Measurements from ENCODE around the gene ANXA11. TPM values are rescaled to one million over a fixed set of nuclear protein-coding genes. Genes with fewer than 3 reads are reported as not detected.
A peak's percentile ranks its signal among the peaks of the same experiment; 100 is the strongest.
"Not testable (repeated sequence)": the region's sequence is repeated elsewhere in the genome, so short reads cannot be mapped to it uniquely, and the experiment has no call there.

Gene ANXA11
- total RNA-seq (2014; rRNA removed; shearing (Covaris generic)): 42.1 and 67.3 TPM in 2 replicates

DNA sequence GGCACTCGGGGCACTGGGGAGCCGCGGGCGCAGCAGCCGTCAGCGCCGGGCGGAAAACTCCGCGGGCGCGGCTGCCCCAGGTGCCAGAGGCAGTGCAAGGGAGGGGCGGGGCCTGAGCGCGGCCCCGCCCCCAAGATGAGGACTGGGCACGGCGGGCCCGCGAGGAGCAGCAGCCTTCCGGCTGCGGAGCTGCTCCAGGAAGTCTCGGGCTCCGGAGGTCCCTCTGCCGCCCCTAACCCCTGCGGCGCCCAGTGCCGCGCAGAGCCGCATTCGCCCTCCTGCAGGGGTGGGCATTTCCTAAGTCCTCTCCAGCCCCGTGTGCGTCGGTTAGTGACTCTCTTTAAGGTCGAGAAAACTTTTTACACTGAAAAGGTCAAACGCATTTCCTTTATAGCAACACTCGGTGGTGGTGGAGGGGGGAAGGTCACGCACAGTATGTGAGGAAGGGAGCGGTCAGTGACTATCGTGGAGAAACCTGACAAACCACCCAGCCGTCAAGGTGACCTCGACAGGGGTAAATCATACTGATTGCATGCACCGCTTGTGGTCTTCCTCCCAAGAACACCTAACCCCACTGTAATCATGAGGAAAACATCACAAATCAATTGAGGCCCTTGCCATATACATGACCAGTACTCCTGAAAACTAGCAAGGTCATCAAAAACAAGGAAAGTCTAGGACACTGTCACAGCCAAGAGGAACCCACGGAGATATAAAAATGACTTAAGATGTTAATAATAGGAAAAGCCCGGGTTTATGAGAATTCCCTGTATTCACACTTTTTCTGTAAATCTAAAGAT, at the start of gene ANXA11:
Gene ANXA11, minus strand, starts transcription at position 61 of the 800 bp plus-strand sequence. CDS start 32,676 bp downstream, outside the sequence.
- no peaks in the 10 kb centered on the region for H3K36me3 ChIP-seq (replicated peaks; ENCODE audit: control insufficient read depth, insufficient read depth, low read length)
- no peaks in the 10 kb centered on the region for H3K27me3 ChIP-seq (ENCODE audit: control insufficient read depth, insufficient read depth, low read length)
- peak; percentile 97 for DNase-seq
- peak within 1 kb of the TSS; percentile 71 for H3K4me3 ChIP-seq (ENCODE audit: insufficient read depth, low read depth, low read length)

GRCh38 chr10:80254726-80255125, 49.4 kb upstream of the ANXA11 start:
- not testable (repeated sequence) for H3K27me3 ChIP-seq (ENCODE audit: control insufficient read depth, insufficient read depth, low read length); DNase-seq; H3K36me3 ChIP-seq (replicated peaks; ENCODE audit: control insufficient read depth, insufficient read depth, low read length); H3K4me3 ChIP-seq (ENCODE audit: insufficient read depth, low read depth, low read length)

- not testable (repeated sequence) for H3K4me3 ChIP-seq (ENCODE audit: insufficient read depth, low read depth, low read length); H3K36me3 ChIP-seq (replicated peaks; ENCODE audit: control insufficient read depth, insufficient read depth, low read length); H3K27me3 ChIP-seq (ENCODE audit: control insufficient read depth, insufficient read depth, low read length); DNase-seq
Measured at GRCh38 chr10:80253963-80254271, 48.6 kb upstream of the ANXA11 start.

DNA sequence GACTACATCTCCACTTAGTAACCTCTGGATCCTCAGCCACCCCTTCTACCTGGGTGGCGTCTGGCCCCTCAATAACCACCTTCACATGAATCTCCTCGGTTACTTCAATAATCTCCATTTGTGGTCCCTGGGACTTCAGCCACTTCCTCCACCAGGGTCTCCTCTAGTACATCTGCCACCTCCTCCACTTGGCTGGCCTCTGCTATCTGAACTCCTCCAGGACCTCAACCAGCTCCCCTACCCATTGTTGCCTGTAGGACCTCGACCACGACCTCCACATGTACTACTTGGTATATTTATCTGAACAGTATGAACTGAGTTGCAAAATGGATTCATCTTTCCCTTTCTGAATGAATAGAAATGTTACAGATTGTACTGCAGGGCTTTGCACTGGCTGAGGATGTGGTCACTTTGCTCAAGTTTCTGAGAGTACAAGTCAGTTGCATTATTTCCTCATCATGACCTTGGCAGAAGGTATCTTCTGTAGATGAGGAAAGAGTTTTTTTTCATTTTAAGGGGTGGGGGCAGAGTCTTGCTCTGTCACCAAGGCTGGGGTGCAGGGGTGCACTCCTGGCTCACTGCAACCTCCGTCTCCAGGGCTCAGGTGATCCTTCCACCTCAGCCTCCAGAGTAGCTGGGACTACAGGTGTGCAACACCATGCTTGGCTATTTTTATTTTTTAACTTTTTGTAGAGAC, 48.1 kb upstream of the ANXA11 start:
- no peak overlapping the region for H3K4me3 ChIP-seq (ENCODE audit: insufficient read depth, low read depth, low read length)
- H3K27me3 ChIP-seq (ENCODE audit: control insufficient read depth, insufficient read depth, low read length): no peaks in the 10 kb centered on the region
- no peak for DNase-seq
- no peaks in the 10 kb centered on the region for H3K36me3 ChIP-seq (replicated peaks; ENCODE audit: control insufficient read depth, insufficient read depth, low read length)

DNA sequence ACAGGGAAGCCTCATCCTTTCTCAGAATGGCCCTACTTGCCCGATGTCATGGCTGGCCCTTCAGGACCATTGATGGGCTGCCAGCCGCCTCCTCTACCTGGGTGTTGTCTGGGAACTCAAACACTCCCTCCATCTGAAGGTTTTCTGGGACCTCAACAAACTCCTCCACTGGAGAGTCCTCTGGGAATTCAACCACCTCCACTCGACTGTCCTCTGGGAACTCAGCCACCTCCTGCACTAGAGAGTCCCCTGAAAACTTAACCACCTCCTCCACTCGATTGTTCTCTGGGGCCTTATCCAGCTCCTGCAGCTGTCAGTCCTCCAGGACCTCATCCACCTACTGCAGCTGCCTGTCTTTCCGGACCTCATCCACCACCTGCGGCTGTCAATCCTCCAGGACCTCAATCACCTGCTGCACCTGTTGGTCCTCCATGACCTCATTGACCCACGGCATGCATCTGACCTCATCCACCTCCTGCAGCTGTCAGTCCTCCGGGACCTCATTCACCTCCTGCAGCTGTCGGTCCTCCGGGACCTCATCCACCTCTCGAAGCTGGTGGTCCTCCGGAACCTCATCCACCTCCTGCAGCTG, 47.1 kb upstream of the ANXA11 start:
- no peak for DNase-seq

GRCh38 chr10:80251703-80252280, 46.5 kb upstream of the ANXA11 start:
- not testable (repeated sequence) for H3K36me3 ChIP-seq (replicated peaks; ENCODE audit: control insufficient read depth, insufficient read depth, low read length); DNase-seq; H3K4me3 ChIP-seq (ENCODE audit: insufficient read depth, low read depth, low read length); H3K27me3 ChIP-seq (ENCODE audit: control insufficient read depth, insufficient read depth, low read length)

More for the DNA sequence above, 47.1 kb upstream of the ANXA11 start:
- Histone ChIP-seq H3K36me3 (replicated peaks; ENCODE audit: control insufficient read depth, insufficient read depth, low read length) (no peaks in the 10 kb centered on the region), H3K4me3 (ENCODE audit: insufficient read depth, low read depth, low read length) (no peak overlapping the region), H3K27me3 (ENCODE audit: control insufficient read depth, insufficient read depth, low read length) (no peaks in the 10 kb centered on the region)

DNA sequence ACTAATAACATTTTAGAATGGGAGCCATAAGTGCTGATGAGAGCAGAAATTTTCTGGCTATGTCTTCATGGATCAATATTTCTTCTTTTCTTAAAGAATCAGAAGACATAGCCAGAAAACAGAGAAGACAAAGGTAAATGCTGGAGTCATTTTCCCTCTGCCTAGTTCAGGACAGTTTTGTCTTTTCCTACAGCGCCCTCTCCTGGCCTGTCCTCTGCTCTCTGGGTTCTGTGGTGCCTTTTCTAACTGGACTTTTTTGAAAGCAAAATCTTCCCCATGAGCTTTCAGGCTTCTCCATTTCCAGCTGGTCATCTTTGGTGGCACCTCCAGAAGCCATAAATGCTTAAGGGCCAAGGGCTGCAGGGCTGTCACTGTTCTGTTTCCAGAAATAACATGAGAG, 45.1 kb upstream of the ANXA11 start:
- not testable (repeated sequence) for H3K36me3 ChIP-seq (replicated peaks; ENCODE audit: control insufficient read depth, insufficient read depth, low read length); H3K4me3 ChIP-seq (ENCODE audit: insufficient read depth, low read depth, low read length); H3K27me3 ChIP-seq (ENCODE audit: control insufficient read depth, insufficient read depth, low read length); DNase-seq

DNA sequence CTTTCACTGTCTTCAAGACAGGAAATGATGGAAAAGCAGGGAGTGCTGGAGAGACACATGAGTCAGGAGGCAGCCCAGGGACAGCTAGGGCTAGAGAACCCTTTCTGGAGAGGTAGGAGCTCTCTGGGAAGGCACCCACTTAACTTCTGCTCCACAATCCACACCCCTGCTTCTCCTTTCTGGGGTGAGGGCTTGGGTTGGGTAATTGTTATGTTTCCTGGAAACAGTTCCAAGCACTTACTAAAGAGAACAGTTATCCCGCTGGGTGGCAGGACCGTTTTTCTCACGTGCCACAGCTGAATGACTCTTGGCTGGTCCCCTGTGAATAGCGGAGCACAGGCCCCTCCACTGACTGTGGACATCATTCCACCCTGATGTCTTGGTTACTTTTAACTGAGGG, 44.6 kb upstream of the ANXA11 start:
- not testable (repeated sequence) for H3K36me3 ChIP-seq (replicated peaks; ENCODE audit: control insufficient read depth, insufficient read depth, low read length); DNase-seq; H3K27me3 ChIP-seq (ENCODE audit: control insufficient read depth, insufficient read depth, low read length); H3K4me3 ChIP-seq (ENCODE audit: insufficient read depth, low read depth, low read length)

DNA sequence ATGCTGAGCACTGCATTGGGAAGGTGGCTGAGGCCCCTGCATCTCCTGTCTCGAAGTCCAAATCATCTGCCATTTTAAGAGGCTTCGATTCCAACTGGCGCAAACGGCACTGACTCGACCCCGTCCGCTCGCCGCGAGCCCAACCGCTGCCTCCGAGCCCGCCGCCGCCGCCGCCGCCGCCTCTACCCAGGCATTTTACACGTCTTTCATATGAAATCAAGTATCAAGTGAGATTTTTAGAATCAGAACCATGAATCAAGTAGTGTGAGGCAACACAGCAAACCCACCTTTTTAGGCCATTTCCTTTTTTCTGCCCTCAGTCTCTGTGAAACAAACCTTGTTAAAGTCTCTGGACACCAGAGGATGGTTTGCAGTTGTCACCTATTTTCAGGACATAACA, 42.3 kb upstream of the ANXA11 start:
- DNase-seq; H3K36me3 ChIP-seq (replicated peaks; ENCODE audit: control insufficient read depth, insufficient read depth, low read length); H3K27me3 ChIP-seq (ENCODE audit: control insufficient read depth, insufficient read depth, low read length); H3K4me3 ChIP-seq (ENCODE audit: insufficient read depth, low read depth, low read length): not testable (repeated sequence)

DNA sequence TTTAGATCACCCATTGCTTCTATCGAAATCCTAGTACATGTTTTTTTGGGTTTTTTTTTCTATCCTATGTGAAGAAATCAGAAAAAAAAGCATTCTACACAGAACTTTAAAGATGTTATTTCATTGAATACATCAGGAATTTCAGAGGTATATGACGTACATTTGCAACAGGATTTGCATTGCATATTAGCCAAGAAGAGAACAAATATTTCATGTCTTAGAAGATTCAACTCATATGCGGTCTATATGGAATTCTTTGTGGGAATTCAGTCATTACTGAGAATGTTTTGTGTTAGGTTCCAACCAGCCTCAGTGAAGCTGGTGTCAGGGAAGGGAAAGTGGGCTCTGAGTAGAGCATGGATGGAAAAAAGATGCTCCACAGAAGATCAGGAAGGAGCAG, 39.0 kb upstream of the ANXA11 start:
- H3K27me3 ChIP-seq (ENCODE audit: control insufficient read depth, insufficient read depth, low read length); H3K36me3 ChIP-seq (replicated peaks; ENCODE audit: control insufficient read depth, insufficient read depth, low read length); DNase-seq; H3K4me3 ChIP-seq (ENCODE audit: insufficient read depth, low read depth, low read length): not testable (repeated sequence)

GRCh38 chr10:80242341-80242740, 37.0 kb upstream of the ANXA11 start:
- DNase-seq; H3K27me3 ChIP-seq (ENCODE audit: control insufficient read depth, insufficient read depth, low read length); H3K36me3 ChIP-seq (replicated peaks; ENCODE audit: control insufficient read depth, insufficient read depth, low read length): not testable (repeated sequence)

GRCh38 chr10:80236457-80236856, 31.1 kb upstream of the ANXA11 start:
- not testable (repeated sequence) for DNase-seq; H3K27me3 ChIP-seq (ENCODE audit: control insufficient read depth, insufficient read depth, low read length); H3K36me3 ChIP-seq (replicated peaks; ENCODE audit: control insufficient read depth, insufficient read depth, low read length); H3K4me3 ChIP-seq (ENCODE audit: insufficient read depth, low read depth, low read length)

More at GRCh38 chr10:80242341-80242740, 37.0 kb upstream of the ANXA11 start:
- not testable (repeated sequence) for H3K4me3 ChIP-seq (ENCODE audit: insufficient read depth, low read depth, low read length)

DNA sequence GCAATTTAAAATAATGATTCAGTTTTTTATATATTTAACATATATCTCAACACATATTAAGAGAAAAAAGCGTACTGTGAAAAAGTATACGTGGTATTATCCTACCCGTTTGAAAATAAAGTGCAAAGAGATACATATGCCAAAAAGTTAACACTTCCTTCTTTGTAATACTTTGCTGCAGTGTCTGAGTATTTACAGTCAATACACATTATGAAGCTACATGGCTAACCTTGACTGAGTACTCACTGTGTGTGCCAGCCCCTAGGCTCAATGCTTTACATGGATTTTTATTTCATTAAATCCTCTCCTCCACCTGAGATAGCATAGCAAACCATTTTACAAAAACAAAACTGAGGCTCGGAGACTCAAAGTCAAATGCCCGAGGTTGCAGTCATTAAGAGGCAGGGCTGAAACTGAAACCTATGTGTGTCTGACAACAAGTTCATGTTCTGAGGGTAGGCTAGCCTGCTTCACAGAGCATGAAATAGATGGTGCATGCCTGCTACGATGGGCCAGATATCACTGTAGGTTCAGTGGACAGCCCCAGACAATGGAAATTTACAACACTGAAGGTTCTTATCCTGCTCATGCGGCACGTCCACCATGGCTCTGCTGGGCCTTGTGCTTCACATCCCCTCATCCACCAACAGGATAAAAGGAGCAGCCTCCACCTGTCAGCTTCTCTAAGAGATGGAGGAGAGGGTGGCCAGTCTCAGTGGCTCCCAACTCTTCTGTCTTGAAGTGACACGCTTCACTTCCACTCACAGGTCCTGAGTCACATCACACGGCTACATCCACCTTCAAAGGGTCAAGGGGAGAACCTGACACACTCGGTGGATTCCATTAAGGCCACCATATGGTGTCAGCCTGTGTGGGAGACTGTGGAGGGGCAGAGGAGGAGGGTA, 29.2 kb upstream of the ANXA11 start:
- H3K4me3 ChIP-seq (ENCODE audit: insufficient read depth, low read depth, low read length); H3K36me3 ChIP-seq (replicated peaks; ENCODE audit: control insufficient read depth, insufficient read depth, low read length); DNase-seq; H3K27me3 ChIP-seq (ENCODE audit: control insufficient read depth, insufficient read depth, low read length): not testable (repeated sequence)

- DNase-seq; H3K36me3 ChIP-seq (replicated peaks; ENCODE audit: control insufficient read depth, insufficient read depth, low read length); H3K4me3 ChIP-seq (ENCODE audit: insufficient read depth, low read depth, low read length); H3K27me3 ChIP-seq (ENCODE audit: control insufficient read depth, insufficient read depth, low read length): not testable (repeated sequence)
Measured at GRCh38 chr10:80233871-80234270, 28.5 kb upstream of the ANXA11 start.
